ENCODE data around the gene ANXA3. TPM values are rescaled to one million over a fixed set of nuclear protein-coding genes. Genes with fewer than 3 reads are reported as not detected.

Gene ANXA3
- total RNA-seq, 3 donors from 2014 or later = 37.6 to 170 (median 95.7) TPM

DNA sequence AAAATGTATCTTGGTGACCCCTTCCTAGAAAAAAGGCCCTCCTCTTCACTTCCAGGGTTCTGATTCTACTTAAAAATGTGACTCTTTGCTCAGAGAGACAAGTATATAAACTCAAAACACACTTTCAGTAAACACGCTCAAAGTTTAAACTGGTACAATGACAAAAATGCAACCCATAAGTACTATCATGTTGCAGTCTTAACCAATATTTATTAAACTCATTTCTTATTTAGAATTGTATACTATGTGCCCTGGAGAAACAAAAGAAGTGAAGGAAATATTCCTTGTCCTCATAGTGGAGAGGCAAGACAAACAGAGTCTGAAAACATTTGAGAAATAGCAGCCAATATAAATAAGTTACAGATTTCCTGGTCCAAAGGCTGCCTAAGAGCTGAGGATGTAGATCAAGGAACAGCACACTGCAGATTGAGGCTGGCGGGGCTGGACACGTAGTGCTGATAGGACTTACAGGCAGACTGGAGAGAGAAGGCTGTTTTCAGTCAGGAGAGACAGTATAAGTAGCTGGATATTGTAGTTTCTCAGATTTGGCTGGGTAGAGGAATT lies 39.1 kb upstream of the ANXA3 start:
- intact Hi-C loops (cut with DNase I; ENCODE audit: low total_unique reads) = no loop called here
- Histone ChIP-seq H3K36me3 (no peaks in the 10 kb centered on the region), H3K27me3 (no peaks in the 10 kb centered on the region), H3K9me3 (no peaks in the 10 kb centered on the region), H3K4me1 (no peaks in the 10 kb centered on the region), H3K27ac (peak overlapping the region in 1 of 2 donors; percentile 7), H3K4me3 (no peak overlapping the region)
- TF ChIP-seq, protein P1, sequence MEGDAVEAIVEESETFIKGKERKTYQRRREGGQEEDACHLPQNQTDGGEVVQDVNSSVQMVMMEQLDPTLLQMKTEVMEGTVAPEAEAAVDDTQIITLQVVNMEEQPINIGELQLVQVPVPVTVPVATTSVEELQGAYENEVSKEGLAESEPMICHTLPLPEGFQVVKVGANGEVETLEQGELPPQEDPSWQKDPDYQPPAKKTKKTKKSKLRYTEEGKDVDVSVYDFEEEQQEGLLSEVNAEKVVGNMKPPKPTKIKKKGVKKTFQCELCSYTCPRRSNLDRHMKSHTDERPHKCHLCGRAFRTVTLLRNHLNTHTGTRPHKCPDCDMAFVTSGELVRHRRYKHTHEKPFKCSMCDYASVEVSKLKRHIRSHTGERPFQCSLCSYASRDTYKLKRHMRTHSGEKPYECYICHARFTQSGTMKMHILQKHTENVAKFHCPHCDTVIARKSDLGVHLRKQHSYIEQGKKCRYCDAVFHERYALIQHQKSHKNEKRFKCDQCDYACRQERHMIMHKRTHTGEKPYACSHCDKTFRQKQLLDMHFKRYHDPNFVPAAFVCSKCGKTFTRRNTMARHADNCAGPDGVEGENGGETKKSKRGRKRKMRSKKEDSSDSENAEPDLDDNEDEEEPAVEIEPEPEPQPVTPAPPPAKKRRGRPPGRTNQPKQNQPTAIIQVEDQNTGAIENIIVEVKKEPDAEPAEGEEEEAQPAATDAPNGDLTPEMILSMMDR (IDR thresholded peaks at IDR 0.05) = no peak
- no peak for TF ChIP-seq POLR2A (IDR thresholded peaks at IDR 0.05)
- no peak for DNase-seq (ENCODE audit: low spot score in 2 of 2)

DNA sequence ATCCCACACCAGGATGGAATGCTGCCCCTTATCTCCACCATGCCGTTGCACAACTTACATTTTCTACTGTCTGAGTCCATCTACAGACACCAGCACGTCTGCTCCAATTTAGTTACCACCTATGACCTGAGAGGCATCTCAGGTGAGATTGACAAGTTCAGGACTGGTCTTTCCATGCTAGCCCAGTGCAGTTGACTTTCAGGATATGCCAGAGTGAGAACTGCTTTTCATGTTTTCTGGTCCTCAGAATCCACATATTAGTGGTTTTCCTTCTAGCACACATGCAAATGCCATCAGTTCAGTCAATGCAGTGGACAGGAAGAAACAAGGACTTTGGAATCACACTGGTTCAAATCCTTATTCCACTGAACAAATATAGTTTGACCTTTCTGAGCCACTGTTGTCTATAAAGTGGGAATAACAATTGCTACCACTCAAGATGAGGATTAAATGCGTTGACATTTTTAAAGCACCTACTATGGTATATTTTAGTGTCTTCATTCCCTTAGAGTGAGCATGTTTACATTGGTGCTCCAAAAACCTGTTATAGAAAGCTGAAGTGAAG lies 38.1 kb upstream of the ANXA3 start:
- Histone ChIP-seq H3K27me3 (no peaks in the 10 kb centered on the region), H3K27ac (no peak overlapping the region), H3K36me3 (no peaks in the 10 kb centered on the region), H3K4me3 (no peak overlapping the region), H3K4me1 (no peaks in the 10 kb centered on the region), H3K9me3 (no peaks in the 10 kb centered on the region)
- DNase-seq (ENCODE audit: low spot score in 2 of 2) = no peak
- no peak for TF ChIP-seq POLR2A (IDR thresholded peaks at IDR 0.05)
- TF ChIP-seq POLR2AphosphoS5 (IDR thresholded peaks at IDR 0.05) = no peak
- TF ChIP-seq, protein P1 (IDR thresholded peaks at IDR 0.05) = no peak
- intact Hi-C loops (cut with DNase I; ENCODE audit: low total_unique reads) = no loop called here

DNA sequence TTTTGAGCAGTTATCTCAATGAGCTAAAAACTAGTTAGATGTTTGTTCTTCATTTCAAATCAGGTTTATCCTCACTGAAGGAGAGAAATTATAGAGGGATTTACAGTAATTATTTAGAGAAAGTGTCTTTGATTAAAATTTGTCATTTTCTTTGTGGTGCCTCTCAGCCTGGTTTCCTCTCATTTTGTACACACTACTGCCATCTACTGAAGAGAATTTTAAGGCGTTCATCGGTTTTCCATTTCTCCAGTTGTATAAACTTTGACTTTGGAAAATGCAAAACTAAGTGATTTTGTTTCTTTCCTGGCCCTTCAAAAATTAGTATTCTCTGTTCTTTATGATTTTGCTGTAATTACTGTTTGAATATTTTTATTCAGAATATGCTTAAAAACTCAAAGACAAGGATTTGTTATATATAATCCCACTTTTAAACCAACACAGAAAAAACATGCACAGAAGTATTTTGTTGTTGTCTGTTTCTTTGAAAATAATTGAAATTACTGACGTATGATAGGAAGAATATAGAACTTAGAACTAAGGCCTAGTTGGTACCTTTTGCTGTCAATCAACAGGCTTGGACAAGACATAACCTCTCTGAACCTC lies 34.4 kb upstream of the ANXA3 start:
- intact Hi-C loops (cut with DNase I; ENCODE audit: low total_unique reads) = no loop called here
- H3K4me3 ChIP-seq = no peak overlapping the region
- no peak overlapping the region for H3K27ac ChIP-seq

DNA sequence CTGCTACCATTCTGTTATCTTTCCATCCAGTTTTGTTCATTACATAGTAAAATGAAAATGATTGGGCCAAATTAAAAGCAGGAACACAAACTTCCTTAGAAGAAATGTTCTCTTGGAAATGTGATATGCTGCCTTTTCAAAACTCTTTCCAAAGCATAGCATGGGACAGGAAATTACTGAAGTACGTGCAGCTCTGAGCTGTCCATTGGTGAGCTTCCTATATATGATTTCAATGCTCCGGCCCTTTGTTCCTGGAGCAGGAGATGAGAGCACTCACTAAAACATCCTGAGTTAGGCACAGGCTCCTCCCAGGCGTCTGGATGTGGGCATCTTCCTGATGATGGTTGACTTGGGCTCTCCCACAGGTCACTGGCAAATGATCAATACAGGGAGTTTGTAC lies 33.0 kb upstream of the ANXA3 start:
- Histone ChIP-seq H3K9me3 (no peaks in the 10 kb centered on the region), H3K4me3 (no peak overlapping the region), H3K27me3 (no peaks in the 10 kb centered on the region), H3K27ac (no peak overlapping the region), H3K36me3 (no peaks in the 10 kb centered on the region), H3K4me1 (no peaks in the 10 kb centered on the region)
- intact Hi-C loops (cut with DNase I; ENCODE audit: low total_unique reads) = no loop called here
- no peak for TF ChIP-seq POLR2AphosphoS5 (IDR thresholded peaks at IDR 0.05)
- TF ChIP-seq, protein P1 (IDR thresholded peaks at IDR 0.05) = no peak
- TF ChIP-seq POLR2A (IDR thresholded peaks at IDR 0.05) = no peak
- no peak for DNase-seq (ENCODE audit: low spot score in 2 of 2)

More for the DNA sequence above, 34.4 kb upstream of the ANXA3 start:
- no peaks in the 10 kb centered on the region for H3K27me3 ChIP-seq
- H3K9me3 ChIP-seq = no peaks in the 10 kb centered on the region
- no peaks in the 10 kb centered on the region for H3K36me3 ChIP-seq
- TF ChIP-seq, protein P1 (IDR thresholded peaks at IDR 0.05) = peak in 2 of 3 donors; percentile 52
- TF ChIP-seq POLR2AphosphoS5 (IDR thresholded peaks at IDR 0.05) = no peak
- DNase-seq (ENCODE audit: low spot score in 2 of 2) = no peak
- no peaks in the 10 kb centered on the region for H3K4me1 ChIP-seq

DNA sequence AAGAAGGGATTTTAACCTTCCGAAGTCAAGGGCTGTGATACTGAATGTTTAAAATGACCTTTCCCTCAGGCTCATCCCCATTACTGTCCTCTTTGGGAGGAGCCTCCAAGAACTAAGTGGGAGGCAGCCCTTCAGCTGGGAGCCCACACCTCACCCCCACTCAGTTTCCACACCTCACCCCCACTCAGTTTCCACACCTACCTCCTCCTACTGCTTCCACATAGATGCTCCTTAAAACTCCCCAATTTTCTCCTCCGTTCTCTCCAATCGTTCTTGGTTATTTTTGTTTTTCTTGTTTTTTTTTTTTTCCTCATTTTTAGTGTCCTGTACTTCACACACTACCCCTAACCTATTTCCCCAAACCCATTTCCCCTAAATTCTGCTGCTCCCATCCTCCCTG lies 31.6 kb upstream of the ANXA3 start:
- intact Hi-C loops (cut with DNase I; ENCODE audit: low total_unique reads) = no loop called here
- H3K27me3 ChIP-seq = no peaks in the 10 kb centered on the region
- no peaks in the 10 kb centered on the region for H3K4me1 ChIP-seq
- no peak for DNase-seq (ENCODE audit: low spot score in 2 of 2)
- H3K9me3 ChIP-seq = no peaks in the 10 kb centered on the region
- H3K36me3 ChIP-seq = no peaks in the 10 kb centered on the region
- TF ChIP-seq, protein P1 (IDR thresholded peaks at IDR 0.05) = no peak
- TF ChIP-seq POLR2A (IDR thresholded peaks at IDR 0.05) = no peak
- no peak for TF ChIP-seq POLR2AphosphoS5 (IDR thresholded peaks at IDR 0.05)
- H3K27ac ChIP-seq = no peak overlapping the region
- H3K4me3 ChIP-seq = no peak overlapping the region

All from breast epithelium (tissue), 4 donors.